ENCODE measurements around the gene DDHD1.

DNA sequence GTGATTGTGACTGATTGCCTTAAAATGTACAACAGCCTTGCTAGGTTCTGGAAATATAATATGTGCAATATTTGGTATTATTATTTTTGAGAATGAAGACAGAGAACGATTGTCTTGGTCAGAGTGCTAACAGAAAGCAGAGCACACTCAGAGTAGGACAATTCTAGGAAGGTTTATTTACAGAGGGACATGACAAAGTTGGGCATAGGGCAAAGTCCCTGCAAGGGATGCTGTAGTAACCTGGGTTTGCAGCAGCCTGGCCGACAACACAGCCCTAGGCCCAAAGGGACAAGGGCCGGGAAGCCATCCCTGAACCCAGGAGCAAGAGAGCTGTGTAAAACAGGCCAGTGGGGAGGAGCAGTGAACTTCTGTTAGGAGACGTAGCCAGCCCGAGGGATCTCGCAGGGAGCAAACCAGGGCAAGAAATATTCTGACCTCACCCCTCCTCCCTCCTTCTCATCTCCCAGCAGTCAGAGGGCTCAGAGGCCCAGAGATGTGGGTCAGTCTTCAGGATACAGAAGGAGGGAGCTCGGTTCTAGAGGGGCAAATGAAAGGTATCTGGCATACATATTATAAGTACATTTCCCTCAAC is 151.2 kb downstream of the DDHD1 start:
- TF ChIP-seq CTCF (IDR thresholded peaks at IDR 0.05 in 4 of 5, conservative IDR thresholded peaks at IDR 0.05 in 1 of 5) (no peak), POLR2A (IDR thresholded peaks at IDR 0.05) (no peak)
